ENCODE measurements around the gene NOC2L.
A peak's percentile ranks its signal among the peaks of the same experiment; 100 is the strongest.

The NOC2L gene

DNA sequence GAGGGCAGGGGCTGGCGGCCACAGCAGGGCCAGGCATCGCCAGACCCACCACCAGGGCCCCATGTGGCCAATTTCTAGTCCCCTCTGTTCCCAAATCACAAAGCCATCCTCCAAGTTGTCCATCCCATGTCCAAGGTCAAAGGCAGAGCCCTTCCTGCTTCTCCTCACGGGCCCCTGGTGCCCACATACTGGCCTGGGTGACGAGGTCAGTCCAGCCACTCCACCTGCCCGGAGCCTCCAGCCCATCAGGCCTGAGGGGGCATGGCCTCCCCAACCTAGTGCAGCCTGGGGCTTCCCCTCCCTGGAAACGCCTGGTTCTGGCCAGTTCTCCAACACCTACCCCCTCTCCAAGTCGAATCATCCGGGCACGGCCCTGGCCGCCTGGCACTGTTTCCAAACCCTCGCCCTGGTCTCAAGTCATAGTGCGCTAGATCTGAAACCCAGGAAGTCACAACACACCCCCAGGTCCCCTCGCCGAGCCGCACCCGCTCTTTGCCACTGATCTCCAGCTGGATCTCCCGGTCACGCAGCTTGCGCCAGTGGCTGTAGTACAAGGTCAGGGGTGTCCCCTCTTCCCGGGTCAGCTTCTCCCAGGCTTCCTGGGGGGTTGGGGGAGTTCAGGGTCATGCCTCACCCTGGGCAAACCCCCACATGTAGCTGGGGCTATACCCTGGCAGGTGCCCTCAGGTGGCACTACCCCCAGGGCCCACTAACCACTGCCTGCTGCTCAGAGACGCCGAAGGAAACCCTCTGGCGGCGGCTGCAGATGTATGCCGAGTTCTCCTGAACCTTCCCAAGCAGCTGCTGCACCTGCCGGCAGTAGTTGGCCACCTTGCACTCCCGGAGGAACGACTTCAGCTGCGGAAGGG lies 13.1 kb downstream of the NOC2L start:
- intact Hi-C loops (cut with DNase I; ENCODE audit: low total_unique reads): no loop called here
- Histone ChIP-seq H3K9me3 (no peaks in the 10 kb centered on the region), H3K27ac (no peak overlapping the region), H3K4me3 (no peak overlapping the region), H3K27me3 (peaks cover 0 to 23% of the 10 kb centered on the region in 2 donors), H3K36me3 (peaks cover 26 to 74% (median 57%) of the 10 kb centered on the region in 3 donors), H3K4me1 (peaks cover 0 to 20% (median 20%) of the 10 kb centered on the region in 4 donors)
- no peak for DNase-seq
- TF ChIP-seq, protein P1, sequence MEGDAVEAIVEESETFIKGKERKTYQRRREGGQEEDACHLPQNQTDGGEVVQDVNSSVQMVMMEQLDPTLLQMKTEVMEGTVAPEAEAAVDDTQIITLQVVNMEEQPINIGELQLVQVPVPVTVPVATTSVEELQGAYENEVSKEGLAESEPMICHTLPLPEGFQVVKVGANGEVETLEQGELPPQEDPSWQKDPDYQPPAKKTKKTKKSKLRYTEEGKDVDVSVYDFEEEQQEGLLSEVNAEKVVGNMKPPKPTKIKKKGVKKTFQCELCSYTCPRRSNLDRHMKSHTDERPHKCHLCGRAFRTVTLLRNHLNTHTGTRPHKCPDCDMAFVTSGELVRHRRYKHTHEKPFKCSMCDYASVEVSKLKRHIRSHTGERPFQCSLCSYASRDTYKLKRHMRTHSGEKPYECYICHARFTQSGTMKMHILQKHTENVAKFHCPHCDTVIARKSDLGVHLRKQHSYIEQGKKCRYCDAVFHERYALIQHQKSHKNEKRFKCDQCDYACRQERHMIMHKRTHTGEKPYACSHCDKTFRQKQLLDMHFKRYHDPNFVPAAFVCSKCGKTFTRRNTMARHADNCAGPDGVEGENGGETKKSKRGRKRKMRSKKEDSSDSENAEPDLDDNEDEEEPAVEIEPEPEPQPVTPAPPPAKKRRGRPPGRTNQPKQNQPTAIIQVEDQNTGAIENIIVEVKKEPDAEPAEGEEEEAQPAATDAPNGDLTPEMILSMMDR (IDR thresholded peaks at IDR 0.05): no peak

DNA sequence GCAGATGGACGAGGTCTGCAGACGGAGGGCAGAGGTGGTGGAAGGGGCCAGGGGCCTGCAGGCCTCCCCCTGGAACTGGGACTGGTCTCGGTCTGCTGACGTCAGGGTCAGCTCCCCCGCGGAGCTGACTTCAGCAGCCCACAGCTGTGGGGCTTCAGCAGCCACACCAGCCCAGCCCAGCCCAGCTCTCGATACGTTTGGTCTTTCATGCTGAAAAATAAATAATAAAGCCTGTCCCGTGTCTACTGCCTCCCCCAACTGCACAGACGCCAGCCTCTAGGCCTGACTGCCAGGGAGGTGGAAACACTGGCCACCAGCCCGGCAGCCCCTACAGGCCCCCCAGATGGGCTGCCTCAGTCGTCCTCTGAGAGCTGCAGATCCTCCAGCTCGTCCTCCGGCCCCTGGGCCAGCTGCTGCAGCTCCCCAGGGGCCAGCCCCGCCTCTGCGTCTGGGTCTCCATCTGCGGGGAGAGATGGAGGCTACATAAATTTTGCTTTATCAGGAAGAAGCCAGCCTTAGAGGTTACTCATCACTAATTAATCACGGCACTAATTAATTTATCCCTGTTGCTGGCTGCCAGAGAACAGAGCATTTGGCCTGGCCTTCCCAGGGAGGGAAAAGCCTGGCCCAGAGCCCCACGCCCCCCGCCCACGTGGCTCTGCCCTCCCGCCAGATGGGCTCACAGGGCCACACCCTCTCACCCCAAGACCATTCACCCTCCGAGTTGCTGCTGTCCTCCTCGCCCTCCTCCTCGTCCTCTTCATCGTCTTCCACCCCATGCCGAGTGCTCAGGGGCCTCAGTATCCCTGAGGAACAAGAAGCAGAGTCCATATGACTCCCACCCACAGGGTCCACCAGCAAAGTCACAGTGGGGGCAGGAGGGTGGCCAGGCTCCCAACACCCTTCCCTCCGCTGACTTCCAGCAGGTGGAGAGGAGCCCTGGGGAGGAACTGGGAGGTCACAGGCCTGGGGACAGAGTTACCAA lies 14.4 kb downstream of the NOC2L start:
- no peak for DNase-seq
- H3K9me3 ChIP-seq: no peaks in the 10 kb centered on the region
- intact Hi-C loops (cut with DNase I; ENCODE audit: low total_unique reads): no loop called here
- TF ChIP-seq, protein P1 (IDR thresholded peaks at IDR 0.05): no peak
- peaks cover 24 to 61% (median 44%) of the 10 kb centered on the region in 3 donors for H3K36me3 ChIP-seq
- H3K4me3 ChIP-seq: no peak overlapping the region
- H3K27ac ChIP-seq: no peak overlapping the region
- H3K27me3 ChIP-seq: peaks cover 0 to 36% of the 10 kb centered on the region in 2 donors
- peaks cover 0 to 33% (median 32%) of the 10 kb centered on the region in 4 donors for H3K4me1 ChIP-seq

DNA sequence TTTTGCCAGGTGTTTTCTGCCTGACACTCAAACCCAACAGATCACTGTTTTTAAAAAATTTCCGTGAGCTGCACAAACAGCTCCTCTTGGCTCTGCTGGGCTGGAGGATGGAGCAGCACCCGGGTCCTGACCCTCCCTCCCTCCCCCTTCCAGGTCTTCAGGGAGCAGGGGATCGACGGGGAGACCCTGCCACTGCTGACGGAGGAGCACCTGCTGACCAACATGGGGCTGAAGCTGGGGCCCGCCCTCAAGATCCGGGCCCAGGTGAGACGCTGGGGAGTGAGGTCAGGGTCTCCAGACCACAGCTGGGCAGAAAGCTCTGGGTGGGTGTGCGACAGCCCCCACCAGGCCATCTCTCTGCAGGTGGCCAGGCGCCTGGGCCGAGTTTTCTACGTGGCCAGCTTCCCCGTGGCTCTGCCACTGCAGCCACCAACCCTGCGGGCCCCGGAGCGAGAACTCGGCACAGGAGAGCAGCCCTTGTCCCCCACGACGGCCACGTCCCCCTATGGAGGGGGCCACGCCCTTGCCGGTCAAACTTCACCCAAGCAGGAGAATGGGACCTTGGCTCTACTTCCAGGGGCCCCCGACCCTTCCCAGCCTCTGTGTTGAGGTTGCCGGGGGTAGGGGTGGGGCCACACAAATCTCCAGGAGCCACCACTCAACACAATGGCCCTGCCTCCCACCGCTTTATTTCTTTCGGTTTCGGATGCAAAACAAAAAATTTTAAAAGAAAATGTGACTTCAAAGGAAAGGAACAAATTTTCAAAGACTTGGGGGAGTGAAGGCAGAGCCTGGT lies 15.3 kb downstream of the NOC2L start:
- DNase-seq: no peak
- Histone ChIP-seq H3K4me1 (peaks cover 0 to 37% (median 33%) of the 10 kb centered on the region in 4 donors), H3K4me3 (no peak overlapping the region), H3K36me3 (peaks cover 18 to 52% (median 37%) of the 10 kb centered on the region in 3 donors), H3K9me3 (no peaks in the 10 kb centered on the region), H3K27me3 (peaks cover 0 to 43% of the 10 kb centered on the region in 2 donors), H3K27ac (peak overlapping the region in 1 of 2 donors; percentile 28)
- intact Hi-C loops (cut with DNase I; ENCODE audit: low total_unique reads): no loop called here
- TF ChIP-seq, protein P1 (IDR thresholded peaks at IDR 0.05): no peak

DNA sequence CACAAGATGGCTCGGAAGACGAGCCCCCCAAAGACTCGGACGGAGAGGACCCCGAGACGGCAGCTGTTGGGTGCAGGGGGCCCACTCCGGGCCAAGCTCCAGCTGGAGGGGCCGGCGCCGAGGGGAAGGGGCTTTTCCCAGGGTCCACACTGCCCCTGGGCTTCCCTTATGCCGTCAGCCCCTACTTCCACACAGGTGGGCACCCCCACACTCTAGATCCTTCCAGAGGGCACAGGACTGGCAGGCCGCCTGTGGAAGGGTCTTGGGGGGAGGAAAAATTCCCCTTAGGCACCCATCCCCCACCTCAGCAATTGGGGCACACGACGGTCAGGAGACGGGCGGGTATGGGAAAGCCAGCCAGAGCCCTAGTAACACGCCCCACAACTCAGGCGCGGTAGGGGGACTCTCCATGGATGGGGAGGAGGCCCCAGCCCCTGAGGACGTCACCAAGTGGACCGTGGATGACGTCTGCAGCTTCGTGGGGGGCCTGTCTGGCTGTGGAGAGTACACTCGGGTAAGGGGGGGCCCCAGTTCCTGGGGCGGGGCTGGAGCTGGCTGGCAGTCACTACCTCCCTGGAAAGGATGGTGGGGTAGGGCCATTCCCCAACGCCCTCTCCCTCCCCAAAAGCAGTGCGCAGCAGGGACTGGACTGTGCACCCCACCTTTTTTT lies 16.1 kb downstream of the NOC2L start:
- no peak overlapping the region for H3K4me3 ChIP-seq
- intact Hi-C loops (cut with DNase I; ENCODE audit: low total_unique reads): no loop called here

More for the DNA sequence above, 16.1 kb downstream of the NOC2L start:
- H3K27ac ChIP-seq: peak overlapping the region in 1 of 2 donors; percentile 71
- H3K36me3 ChIP-seq: peaks cover 14 to 44% (median 30%) of the 10 kb centered on the region in 3 donors
- TF ChIP-seq, protein P1 (IDR thresholded peaks at IDR 0.05): no peak
- H3K4me1 ChIP-seq: peaks cover 0 to 37% (median 33%) of the 10 kb centered on the region in 4 donors
- peaks cover 0 to 49% of the 10 kb centered on the region in 2 donors for H3K27me3 ChIP-seq
- no peaks in the 10 kb centered on the region for H3K9me3 ChIP-seq
- DNase-seq: no peak
